Measurements from ENCODE around the gene RAPGEF2.
"Not testable (repeated sequence)": the region's sequence is repeated elsewhere in the genome, so short reads cannot be mapped to it uniquely, and the experiment has no call there.

DNA sequence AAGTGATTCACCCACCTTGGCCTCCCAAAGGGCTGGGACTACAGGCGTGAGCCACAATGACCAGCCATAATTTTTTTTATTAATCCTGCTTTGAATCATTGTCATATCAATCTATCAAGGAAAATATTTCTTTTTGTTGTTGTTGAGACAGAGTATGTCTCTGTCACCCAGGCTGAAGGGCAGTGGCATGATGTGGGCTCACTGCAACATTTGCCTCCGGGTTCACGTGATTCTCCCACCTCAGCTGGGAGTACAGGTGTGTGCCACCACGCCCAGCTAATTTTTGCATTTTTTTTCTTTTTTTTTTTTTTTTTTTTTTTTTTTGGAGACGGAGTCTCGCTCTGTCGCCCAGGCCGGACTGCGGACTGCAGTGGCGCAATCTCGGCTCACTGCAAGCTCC lies 8.7 kb upstream of the RAPGEF2 start:
- TF ChIP-seq, protein P1, sequence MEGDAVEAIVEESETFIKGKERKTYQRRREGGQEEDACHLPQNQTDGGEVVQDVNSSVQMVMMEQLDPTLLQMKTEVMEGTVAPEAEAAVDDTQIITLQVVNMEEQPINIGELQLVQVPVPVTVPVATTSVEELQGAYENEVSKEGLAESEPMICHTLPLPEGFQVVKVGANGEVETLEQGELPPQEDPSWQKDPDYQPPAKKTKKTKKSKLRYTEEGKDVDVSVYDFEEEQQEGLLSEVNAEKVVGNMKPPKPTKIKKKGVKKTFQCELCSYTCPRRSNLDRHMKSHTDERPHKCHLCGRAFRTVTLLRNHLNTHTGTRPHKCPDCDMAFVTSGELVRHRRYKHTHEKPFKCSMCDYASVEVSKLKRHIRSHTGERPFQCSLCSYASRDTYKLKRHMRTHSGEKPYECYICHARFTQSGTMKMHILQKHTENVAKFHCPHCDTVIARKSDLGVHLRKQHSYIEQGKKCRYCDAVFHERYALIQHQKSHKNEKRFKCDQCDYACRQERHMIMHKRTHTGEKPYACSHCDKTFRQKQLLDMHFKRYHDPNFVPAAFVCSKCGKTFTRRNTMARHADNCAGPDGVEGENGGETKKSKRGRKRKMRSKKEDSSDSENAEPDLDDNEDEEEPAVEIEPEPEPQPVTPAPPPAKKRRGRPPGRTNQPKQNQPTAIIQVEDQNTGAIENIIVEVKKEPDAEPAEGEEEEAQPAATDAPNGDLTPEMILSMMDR (IDR thresholded peaks at IDR 0.05) = not testable (repeated sequence)
- TF ChIP-seq POLR2A (IDR thresholded peaks at IDR 0.05) = not testable (repeated sequence)

Measured in thyroid gland (tissue), 4 donors.